Measurements from ENCODE around the gene ALG9. TPM values are rescaled to one million over a fixed set of nuclear protein-coding genes. Genes with fewer than 3 reads are reported as not detected.

Gene ALG9
- total RNA-seq, 1 donor from 2014 or later, result 69.4 TPM

DNA sequence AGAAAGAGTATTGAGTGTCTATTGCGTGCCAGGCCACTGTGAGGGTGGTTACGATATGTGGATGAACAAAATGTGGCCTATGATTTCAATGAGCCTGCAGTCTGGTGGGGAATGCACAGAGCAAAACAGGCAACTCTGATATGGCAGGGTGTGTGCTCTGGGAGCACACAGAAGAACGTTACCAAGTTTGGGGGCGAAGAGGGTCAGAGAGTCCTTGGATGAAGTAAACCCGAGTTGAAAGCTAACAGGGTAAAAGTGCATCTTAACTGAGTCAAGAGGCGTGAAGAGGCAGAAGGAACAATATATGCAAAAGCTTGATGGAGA, 8.2 kb upstream of the ALG9 start:
- TF ChIP-seq, protein P1, sequence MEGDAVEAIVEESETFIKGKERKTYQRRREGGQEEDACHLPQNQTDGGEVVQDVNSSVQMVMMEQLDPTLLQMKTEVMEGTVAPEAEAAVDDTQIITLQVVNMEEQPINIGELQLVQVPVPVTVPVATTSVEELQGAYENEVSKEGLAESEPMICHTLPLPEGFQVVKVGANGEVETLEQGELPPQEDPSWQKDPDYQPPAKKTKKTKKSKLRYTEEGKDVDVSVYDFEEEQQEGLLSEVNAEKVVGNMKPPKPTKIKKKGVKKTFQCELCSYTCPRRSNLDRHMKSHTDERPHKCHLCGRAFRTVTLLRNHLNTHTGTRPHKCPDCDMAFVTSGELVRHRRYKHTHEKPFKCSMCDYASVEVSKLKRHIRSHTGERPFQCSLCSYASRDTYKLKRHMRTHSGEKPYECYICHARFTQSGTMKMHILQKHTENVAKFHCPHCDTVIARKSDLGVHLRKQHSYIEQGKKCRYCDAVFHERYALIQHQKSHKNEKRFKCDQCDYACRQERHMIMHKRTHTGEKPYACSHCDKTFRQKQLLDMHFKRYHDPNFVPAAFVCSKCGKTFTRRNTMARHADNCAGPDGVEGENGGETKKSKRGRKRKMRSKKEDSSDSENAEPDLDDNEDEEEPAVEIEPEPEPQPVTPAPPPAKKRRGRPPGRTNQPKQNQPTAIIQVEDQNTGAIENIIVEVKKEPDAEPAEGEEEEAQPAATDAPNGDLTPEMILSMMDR (IDR thresholded peaks at IDR 0.05; ENCODE audit: partially characterized antibody, unreplicated experiment), result no peak
- peak overlapping the region; percentile 90 for H3K4me3 Mint-ChIP-seq (ENCODE audit: unreplicated experiment)
- H3K4me1 Mint-ChIP-seq (ENCODE audit: low read depth, unreplicated experiment), result peaks cover 7% of the 10 kb centered on the region
- DNase-seq, result no peak
- no peaks in the 10 kb centered on the region for H3K9me3 Mint-ChIP-seq (ENCODE audit: unreplicated experiment)
- H3K27ac Mint-ChIP-seq (ENCODE audit: unreplicated experiment), result peak overlapping the region; percentile 98
- H3K27me3 Mint-ChIP-seq (ENCODE audit: unreplicated experiment), result peaks cover 6% of the 10 kb centered on the region
- no peaks in the 10 kb centered on the region for H3K36me3 Mint-ChIP-seq (ENCODE audit: unreplicated experiment)

DNA sequence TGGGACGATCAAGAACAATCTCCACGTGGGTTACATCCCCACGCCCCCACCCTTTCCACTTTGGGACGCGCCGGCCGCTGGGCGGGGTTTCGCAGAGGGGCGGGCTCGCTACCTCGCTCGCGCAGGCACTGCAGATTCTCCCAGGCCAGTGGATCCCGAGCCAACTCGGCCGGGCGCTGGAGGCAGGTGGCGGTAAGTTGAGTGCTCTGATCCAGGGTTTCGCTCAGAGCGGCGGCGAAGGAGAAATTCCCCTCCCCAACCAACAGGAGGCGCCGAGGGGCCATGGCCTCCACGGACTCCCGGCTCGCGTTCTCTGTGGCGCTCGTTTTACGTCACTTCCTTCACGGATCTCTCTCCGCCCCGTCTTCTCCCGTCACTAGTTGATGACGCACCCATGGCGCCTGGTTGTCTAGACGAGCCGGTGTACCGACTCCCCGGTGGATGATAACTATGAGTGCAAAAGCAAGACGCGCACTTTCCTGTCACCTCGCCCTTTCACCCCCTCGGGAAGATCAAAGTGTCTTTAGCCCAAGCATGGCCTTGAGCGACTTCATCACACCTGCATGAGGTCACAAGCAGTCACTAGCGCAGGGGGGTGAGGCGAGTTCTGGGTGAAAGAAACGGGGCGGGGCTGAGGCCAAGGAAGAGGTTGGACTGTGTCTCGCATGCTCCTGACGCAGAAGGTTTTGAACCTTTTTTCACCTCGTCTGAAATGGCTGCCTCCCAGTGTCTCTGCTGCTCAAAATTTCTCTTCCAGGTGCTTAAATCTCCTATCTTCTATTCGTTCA, 7.7 kb upstream of the ALG9 start, which contains the start of the genes CFAP68 and FDXACB1:
CFAP68 (plus strand) TSS at position 693 of the 788 bp plus-strand sequence; CDS start at position 713, 20 bp downstream.
FDXACB1 (minus strand) TSS at position 317 of the 788 bp plus-strand sequence; CDS start at position 284, 33 bp downstream.
- Mint-ChIP-seq H3K27me3 (ENCODE audit: unreplicated experiment) (peaks cover 6% of the 10 kb centered on the region), H3K4me3 (ENCODE audit: unreplicated experiment) (peak within 1 kb of the TSS; percentile 90), H3K9me3 (ENCODE audit: unreplicated experiment) (no peaks in the 10 kb centered on the region), H3K36me3 (ENCODE audit: unreplicated experiment) (no peaks in the 10 kb centered on the region), H3K4me1 (ENCODE audit: low read depth, unreplicated experiment) (peaks cover 7% of the 10 kb centered on the region), H3K27ac (ENCODE audit: unreplicated experiment) (peak within 1 kb of the TSS; percentile 98)
- peak; percentile 96 for DNase-seq
- TF ChIP-seq, protein P1 (IDR thresholded peaks at IDR 0.05; ENCODE audit: partially characterized antibody, unreplicated experiment), result peak; percentile 98

DNA sequence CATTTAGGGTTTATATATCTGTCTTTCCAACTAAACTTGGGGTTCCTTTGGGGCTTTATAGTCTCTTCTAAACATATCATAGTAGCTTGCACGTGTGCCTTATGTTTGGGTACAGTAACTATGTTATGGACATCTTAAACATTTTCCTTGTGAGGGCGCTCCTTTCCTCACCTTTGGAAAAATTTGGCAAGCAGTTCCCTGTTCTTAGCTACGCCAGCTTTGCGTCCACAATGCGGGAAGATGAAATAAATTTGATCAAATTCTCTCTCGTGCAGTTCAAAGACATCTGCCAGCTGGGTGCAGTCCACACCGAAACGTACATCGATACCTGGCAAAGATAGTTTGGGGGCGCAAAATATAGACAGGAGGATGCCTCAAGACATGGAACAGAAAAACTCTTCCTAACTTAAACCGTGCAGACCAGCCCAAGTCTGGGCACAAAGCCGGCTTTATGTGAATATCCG, 7.0 kb upstream of the ALG9 start:
- Mint-ChIP-seq H3K27ac (ENCODE audit: unreplicated experiment) (peak overlapping the region; percentile 98), H3K4me3 (ENCODE audit: unreplicated experiment) (peak overlapping the region; percentile 90), H3K4me1 (ENCODE audit: low read depth, unreplicated experiment) (peaks cover 7% of the 10 kb centered on the region), H3K36me3 (ENCODE audit: unreplicated experiment) (no peaks in the 10 kb centered on the region), H3K27me3 (ENCODE audit: unreplicated experiment) (peaks cover 6% of the 10 kb centered on the region), H3K9me3 (ENCODE audit: unreplicated experiment) (no peaks in the 10 kb centered on the region)
- TF ChIP-seq, protein P1 (IDR thresholded peaks at IDR 0.05; ENCODE audit: partially characterized antibody, unreplicated experiment), result no peak
- no peak for DNase-seq

DNA sequence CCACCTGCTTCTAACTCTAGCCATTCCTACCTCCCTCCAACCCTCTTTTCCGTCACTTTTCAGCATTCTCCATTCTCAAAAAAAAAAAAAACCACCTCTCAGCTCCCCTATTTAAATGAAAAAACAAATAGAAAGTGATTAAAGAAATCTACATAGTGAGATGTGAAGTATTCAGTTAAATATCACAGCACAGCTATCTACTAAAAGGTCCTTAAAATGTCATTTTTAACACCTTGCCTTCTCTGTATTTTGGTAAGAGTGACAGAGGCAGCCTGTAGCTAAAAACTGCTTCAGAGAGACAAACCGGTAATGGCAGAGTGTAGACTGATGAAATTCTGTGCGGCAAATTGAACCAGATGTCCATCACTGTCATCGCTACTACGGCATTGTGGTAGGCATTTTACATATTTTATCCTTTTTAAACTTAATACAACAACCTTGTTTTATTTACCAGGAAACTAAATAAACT, 346 bp upstream of the ALG9 start:
- TF ChIP-seq, protein P1 (IDR thresholded peaks at IDR 0.05; ENCODE audit: partially characterized antibody, unreplicated experiment), result no peak
- Mint-ChIP-seq H3K4me1 (ENCODE audit: low read depth, unreplicated experiment) (peaks cover 3% of the 10 kb centered on the region), H3K36me3 (ENCODE audit: unreplicated experiment) (no peaks in the 10 kb centered on the region), H3K27ac (ENCODE audit: unreplicated experiment) (peak overlapping the region; percentile 13), H3K4me3 (ENCODE audit: unreplicated experiment) (peak overlapping the region; percentile 73), H3K27me3 (ENCODE audit: unreplicated experiment) (peaks cover 8% of the 10 kb centered on the region), H3K9me3 (ENCODE audit: unreplicated experiment) (no peaks in the 10 kb centered on the region)
- no peak for DNase-seq

DNA sequence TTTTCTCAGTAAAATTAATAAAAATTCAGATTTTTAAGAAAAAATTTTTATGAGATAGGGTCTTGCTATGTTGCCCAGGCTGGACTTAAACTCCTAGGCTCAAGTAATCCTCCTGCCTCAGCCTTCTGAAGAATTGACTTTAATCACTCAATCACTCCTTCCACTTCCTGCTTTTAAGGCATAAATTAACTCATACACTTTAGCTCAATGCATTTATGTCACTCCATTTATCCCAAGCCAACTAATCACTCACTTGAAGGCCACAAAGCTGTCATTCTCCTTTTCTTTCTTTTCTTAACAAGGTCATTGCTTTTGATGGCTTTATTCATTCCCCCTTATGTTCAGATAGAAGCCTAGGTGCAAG, 877 bp downstream of the ALG9 start:
- Mint-ChIP-seq H3K27ac (ENCODE audit: unreplicated experiment) (peak overlapping the region; percentile 85), H3K4me1 (ENCODE audit: low read depth, unreplicated experiment) (peaks cover 3% of the 10 kb centered on the region), H3K9me3 (ENCODE audit: unreplicated experiment) (no peaks in the 10 kb centered on the region), H3K4me3 (ENCODE audit: unreplicated experiment) (peak overlapping the region; percentile 95), H3K36me3 (ENCODE audit: unreplicated experiment) (no peaks in the 10 kb centered on the region), H3K27me3 (ENCODE audit: unreplicated experiment) (peaks cover 8% of the 10 kb centered on the region)
- no peak for DNase-seq
- TF ChIP-seq, protein P1 (IDR thresholded peaks at IDR 0.05; ENCODE audit: partially characterized antibody, unreplicated experiment), result no peak

Data from glutamatergic neuron (in vitro differentiated cells).